Esophagus squamous epithelium (tissue), 5 donors: ENCODE results near the gene INA. TPM values are rescaled to one million over a fixed set of nuclear protein-coding genes. Genes with fewer than 3 reads are reported as not detected.
"Not testable (repeated sequence)": the region's sequence is repeated elsewhere in the genome, so short reads cannot be mapped to it uniquely, and the experiment has no call there.

Experiments used
- DNase-seq: peaks from one replicate; lab custom pipeline; 2025; lab: John Stamatoyannopoulos, UW
- H3K27ac ChIP-seq, 4 donors: fragments of 200-600 bp; sonication (generic); one replicate each; pipeline ENCODE4 v1.5.1; 2016 to 2019; ENCODE audit warnings: mild to moderate bottlenecking in 1 of 4
- H3K27me3 ChIP-seq, 4 donors: fragments of 200-600 bp; sonication (generic); 1 replicate in 3 of 4; 2 replicates in 1 of 4; pipeline versions ENCODE4 v1.5.1 to v1.6.0; 2017 to 2021; ENCODE audit warnings: antibody characterized with exemption in 1 of 4
- H3K36me3 ChIP-seq, 3 donors: fragments of 200-600 bp; sonication (generic); one replicate each; pipeline ENCODE4 v1.5.1; 2016 to 2019
- H3K4me1 ChIP-seq, 3 donors: fragments of 200-600 bp; sonication (generic); one replicate each; pipeline ENCODE4 v1.5.1; 2017 to 2019
- H3K4me3 ChIP-seq, 4 donors: fragments of 200-600 bp; sonication (generic); 1 replicate in 3 of 4; 2 replicates in 1 of 4; pipeline ENCODE4 v1.5.1; 2016 to 2019; ENCODE audit warnings: mild to moderate bottlenecking in 2 of 4, moderate library complexity in 1 of 4
- H3K9me3 ChIP-seq, 3 donors: fragments of 200-600 bp; sonication (generic); one replicate each; pipeline ENCODE4 v1.5.1; 2016 to 2019
- CTCF ChIP-seq, 6 experiments: fragments of 450-650 bp in 4 of 6; fragments of 200-600 bp in 2 of 6; sonication (generic) in 2 of 6; IDR thresholded peaks; one replicate each; pipeline ENCODE4 v1.5.1; 2016 to 2019; ENCODE audit warnings: antibody characterized with exemption in 6 of 6, mild to moderate bottlenecking in 4 of 6, moderate library complexity in 4 of 6
- POLR2A ChIP-seq, 4 donors: fragments of 450-650 bp; IDR thresholded peaks; one replicate each; pipeline ENCODE4 v1.6.1; 2017; ENCODE audit warnings: antibody characterized with exemption in 4 of 4, mild to moderate bottlenecking in 4 of 4, moderate library complexity in 3 of 4
- WGBS, 2 donors: methylation state at CpG; one replicate each; pipeline ENCODE4 v1.1.5; 2018; 5-methylcytosine and 5-hydroxymethylcytosine counted together
- intact Hi-C: fragments of 100-400 bp; cut with DNase I; formaldehyde crosslinking; loops from one replicate; pipeline ENCODE4 v1.15.0; 2022
- total RNA-seq, 4 donors: library from RNA; depleted of rRNA; stranded (reverse); fragments of >200 nt; gene quantifications; one replicate each; pipeline ENCODE4 v1.1.0, GENCODE V29; 2016
- donor health status: DM: yes; HTN: yes; CAD: no.

INA gene
- total RNA-seq, 4 donors from 2014 or later: 0.38 to 2.5 (median 1.4) TPM

- intact Hi-C loops: loop anchor here (10.0 kb wide), 3 partner anchors 140 to 330 kb away; partner anchors contain the start of gene CNNM2
- peak; percentile 82 to 89 (median 86) for TF ChIP-seq CTCF (IDR thresholded peaks at IDR 0.05)
- no peak for TF ChIP-seq POLR2A (IDR thresholded peaks at IDR 0.05)
- H3K9me3 ChIP-seq: no peaks in the 10 kb centered on the region
- DNase-seq: no peak
- H3K27me3 ChIP-seq: peaks cover 0 to 4% (median 0%) of the 10 kb centered on the region in 4 donors
- peaks cover 21 to 36% (median 27%) of the 10 kb centered on the region in 3 donors for H3K4me1 ChIP-seq
- no peak overlapping the region for H3K27ac ChIP-seq
- H3K36me3 ChIP-seq: no peaks in the 10 kb centered on the region
- H3K4me3 ChIP-seq: no peak overlapping the region
- WGBS, 2 donors: 32 to 33% methylated on average over 9 of the region's 9 CpGs
Measured at GRCh38 chr10:103244666-103245271, 32.2 kb upstream of the INA start.

DNA sequence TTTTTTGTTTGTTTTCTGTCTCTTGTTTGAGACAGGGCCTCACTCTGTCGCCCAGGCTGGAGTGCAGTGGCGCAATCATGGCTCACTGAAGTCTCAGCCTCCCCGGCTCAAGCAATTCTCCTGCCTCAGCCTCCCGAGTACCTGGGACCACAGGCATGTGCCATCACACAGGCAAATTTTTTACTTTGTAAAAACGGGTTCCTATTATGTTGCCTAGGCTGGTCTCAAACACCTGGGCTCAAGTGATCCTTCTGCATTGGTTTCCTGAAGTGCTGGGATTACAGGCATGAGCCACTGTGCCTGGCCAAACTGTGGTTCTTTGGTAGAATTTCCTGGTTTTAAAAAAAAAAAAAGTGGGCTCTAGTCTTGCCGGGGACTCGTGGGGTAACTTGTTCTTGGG lies 31.4 kb upstream of the INA start, which contains the start of gene RPEL1:
Gene RPEL1, plus strand, starts transcription at position 301 of the 400 bp plus-strand sequence. CDS start 110 bp downstream, outside the sequence.
- H3K4me3 ChIP-seq, H3K27me3 ChIP-seq, DNase-seq, H3K27ac ChIP-seq, H3K36me3 ChIP-seq, H3K9me3 ChIP-seq: not testable (repeated sequence)
- peaks cover 15 to 28% (median 19%) of the 10 kb centered on the region in 3 donors for H3K4me1 ChIP-seq
- 92 to 95% methylated on average over 5 to 7 of the region's 7 CpGs for WGBS, 2 donors
- intact Hi-C loops: loop anchor here (10.0 kb wide), 3 partner anchors 141 to 331 kb away; partner anchors contain the start of gene CNNM2

DNA sequence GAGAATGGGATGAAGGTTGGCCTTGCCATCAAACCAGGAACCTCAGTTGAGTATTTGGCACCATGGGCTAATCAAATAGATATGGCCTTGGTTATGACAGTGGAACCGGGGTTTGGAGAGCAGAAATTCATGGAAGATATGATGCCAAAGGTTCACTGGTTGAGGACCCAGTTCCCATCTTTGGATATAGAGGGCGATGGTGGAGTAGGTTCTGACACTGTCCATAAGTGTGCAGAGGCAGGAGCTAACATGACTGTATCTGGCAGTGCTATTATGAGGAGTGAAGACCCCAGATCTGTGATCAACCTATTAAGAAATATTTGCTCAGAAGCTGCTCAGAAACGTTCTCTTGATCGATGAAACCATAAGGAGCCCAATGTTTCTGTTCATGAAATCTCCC lies 30.6 kb upstream of the INA start:
- 55 to 71% methylated on average over 4 of the region's 4 CpGs for WGBS, 2 donors
- H3K27me3 ChIP-seq: peaks cover 0 to 5% (median 0%) of the 10 kb centered on the region in 4 donors
- no peak for DNase-seq
- no peaks in the 10 kb centered on the region for H3K9me3 ChIP-seq
- no peaks in the 10 kb centered on the region for H3K36me3 ChIP-seq
- TF ChIP-seq CTCF (IDR thresholded peaks at IDR 0.05) (no peak), POLR2A (IDR thresholded peaks at IDR 0.05) (no peak)
- peaks cover 10 to 21% (median 13%) of the 10 kb centered on the region in 3 donors for H3K4me1 ChIP-seq
- no peak overlapping the region for H3K27ac ChIP-seq
- intact Hi-C loops: loop anchor here (10.0 kb wide), 3 partner anchors 142 to 332 kb away; partner anchors contain the start of gene CNNM2
- H3K4me3 ChIP-seq: no peak overlapping the region

DNA sequence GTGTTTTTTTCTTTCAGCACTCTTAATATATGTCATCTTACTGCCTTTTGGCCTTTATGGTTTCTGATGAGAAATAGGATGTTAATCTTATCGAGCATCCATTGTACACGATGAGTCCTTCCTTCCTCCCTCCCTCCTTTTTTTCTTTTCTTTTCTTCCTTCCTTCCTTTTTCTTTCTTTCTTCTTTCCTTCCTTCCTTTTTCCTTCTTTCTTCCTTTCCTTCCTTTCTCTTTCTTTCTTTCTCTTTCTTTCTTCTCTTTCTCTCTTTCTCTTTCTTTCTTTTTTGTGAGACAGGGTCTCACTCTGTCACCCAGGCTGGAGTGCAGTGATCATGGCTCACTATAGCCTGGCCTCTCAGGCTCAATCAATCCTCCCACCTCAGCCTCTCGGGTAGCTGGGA lies 22.8 kb upstream of the INA start:
- intact Hi-C loops: no loop called here
- no peak for TF ChIP-seq CTCF (IDR thresholded peaks at IDR 0.05)
- TF ChIP-seq POLR2A (IDR thresholded peaks at IDR 0.05): no peak

DNA sequence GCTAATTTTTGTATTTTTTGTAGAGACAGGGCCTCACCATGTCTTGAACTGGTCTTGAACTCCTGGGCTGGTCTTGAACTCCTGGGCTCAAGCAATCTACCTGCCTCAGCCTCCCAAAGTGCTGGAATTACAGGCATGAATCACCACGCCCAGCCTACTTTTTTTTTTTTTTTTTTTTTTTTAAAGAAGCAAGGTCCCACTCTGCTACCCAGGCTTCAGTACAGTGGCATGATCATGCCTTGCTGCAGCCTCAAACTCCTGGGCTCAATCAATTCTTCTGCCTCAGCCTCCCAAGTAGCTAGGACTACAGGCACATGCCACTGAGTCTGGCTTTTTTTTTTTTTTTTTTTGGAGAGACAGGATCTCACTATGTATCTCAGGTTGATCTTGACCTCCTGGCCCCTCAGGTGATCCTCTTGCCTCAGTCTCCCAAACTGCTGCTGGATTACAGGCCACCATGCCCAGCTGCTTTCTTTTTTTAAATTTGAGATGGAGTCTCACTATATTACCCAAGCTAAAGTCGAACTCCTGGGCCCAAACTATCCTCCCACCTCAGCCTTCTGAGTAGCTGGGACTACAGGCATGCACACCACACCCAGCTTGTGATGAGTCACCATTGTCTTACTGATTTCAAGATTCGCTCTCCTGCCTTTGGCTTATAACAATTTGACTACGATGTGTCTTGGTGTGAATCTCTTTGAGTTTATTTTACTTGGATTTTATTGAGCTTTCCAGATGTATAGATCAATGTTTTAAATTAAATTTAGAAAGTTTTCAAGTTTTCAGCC lies 22.2 kb upstream of the INA start:
- H3K4me3 ChIP-seq: no peak overlapping the region
- H3K9me3 ChIP-seq: peaks cover 0 to 2% (median 0%) of the 10 kb centered on the region in 3 donors
- 26 to 33% methylated on average over 4 of the region's 4 CpGs for WGBS, 2 donors
- no peaks in the 10 kb centered on the region for H3K4me1 ChIP-seq
- intact Hi-C loops: no loop called here
- no peaks in the 10 kb centered on the region for H3K36me3 ChIP-seq
- no peak for DNase-seq
- no peak overlapping the region for H3K27ac ChIP-seq
- TF ChIP-seq CTCF (IDR thresholded peaks at IDR 0.05) (no peak), POLR2A (IDR thresholded peaks at IDR 0.05) (no peak)
- H3K27me3 ChIP-seq: peaks cover 0 to 2% (median 0%) of the 10 kb centered on the region in 4 donors

More for the DNA sequence above, 22.8 kb upstream of the INA start:
- no peaks in the 10 kb centered on the region for H3K9me3 ChIP-seq
- H3K27me3 ChIP-seq: peaks cover 0 to 5% (median 0%) of the 10 kb centered on the region in 4 donors
- H3K4me1 ChIP-seq: no peaks in the 10 kb centered on the region
- WGBS, 2 donors: 67 to 76% methylated on average over 3 of the region's 3 CpGs
- H3K27ac ChIP-seq: no peak overlapping the region
- H3K36me3 ChIP-seq: no peaks in the 10 kb centered on the region
- H3K4me3 ChIP-seq: no peak overlapping the region
- no peak for DNase-seq
